Nephron progenitor cell (in vitro differentiated cells): ENCODE measurements around the gene PSMC1.
"Not testable (repeated sequence)": the region's sequence is repeated elsewhere in the genome, so short reads cannot be mapped to it uniquely, and the experiment has no call there.

Source experiments
- DNase-seq: peaks from one replicate; pipeline ENCODE4 v3.0.0; 2021
- H3K27ac Mint-ChIP-seq: 2 replicates; pipeline ENCODE4 v1.8.0; 2021; ENCODE audit warnings: mild to moderate bottlenecking, moderate library complexity, mixed read lengths
- H3K27me3 Mint-ChIP-seq: 2 replicates; pipeline ENCODE4 v1.8.0; 2021; ENCODE audit warnings: mild to moderate bottlenecking, low read depth, mixed read lengths; ENCODE audit not compliant: poor library complexity
- H3K36me3 Mint-ChIP-seq: 2 replicates; pipeline ENCODE4 v1.8.0; 2021; ENCODE audit warnings: low read depth, mixed read lengths
- H3K4me1 Mint-ChIP-seq: 2 replicates; pipeline ENCODE4 v1.8.0; 2021; ENCODE audit warnings: mixed read lengths
- H3K4me3 Mint-ChIP-seq: 2 replicates; pipeline ENCODE4 v1.8.0; 2021; ENCODE audit warnings: mild to moderate bottlenecking, moderate library complexity, mixed read lengths
- H3K9me3 Mint-ChIP-seq: 2 replicates; pipeline ENCODE4 v1.8.0; 2021; ENCODE audit warnings: mild to moderate bottlenecking, moderate library complexity, mixed read lengths
- CTCF ChIP-seq: fragments of 200-600 bp; sonication (generic); IDR thresholded peaks from 2 replicates; pipeline ENCODE4 v1.5.0; 2021; ENCODE audit warnings: antibody characterized with exemption

The PSMC1 gene

GRCh38 chr14:90256354-90257131 is at the start of gene PSMC1:
Gene PSMC1, plus strand, starts transcription at chr14:90256553. Its CDS starts 45 bp downstream, at chr14:90256598.
- DNase-seq, result peak; percentile 78
- H3K36me3 Mint-ChIP-seq, result peaks cover 42% of the 10 kb centered on the region
- peaks cover 30% of the 10 kb centered on the region for H3K4me1 Mint-ChIP-seq
- H3K27me3 Mint-ChIP-seq, result peaks cover 39% of the 10 kb centered on the region
- no peak for TF ChIP-seq CTCF
- H3K9me3 Mint-ChIP-seq, result peaks cover 10% of the 10 kb centered on the region
- H3K4me3 Mint-ChIP-seq, result peak within 1 kb of the TSS; percentile 99
- peak within 1 kb of the TSS; percentile 95 for H3K27ac Mint-ChIP-seq

- Mint-ChIP-seq H3K4me3 (no peak overlapping the region), H3K27me3 (peaks cover 14% of the 10 kb centered on the region), H3K36me3 (no peaks in the 10 kb centered on the region), H3K9me3 (peaks cover 32% of the 10 kb centered on the region), H3K4me1 (no peaks in the 10 kb centered on the region), H3K27ac (no peak overlapping the region)
- TF ChIP-seq CTCF, result no peak
- no peak for DNase-seq
Measured at GRCh38 chr14:90213099-90213748, 43.1 kb upstream of the PSMC1 start.

- Mint-ChIP-seq H3K27me3 (peaks cover 2% of the 10 kb centered on the region), H3K4me3 (no peak overlapping the region), H3K4me1 (no peaks in the 10 kb centered on the region), H3K27ac (no peak overlapping the region), H3K36me3 (no peaks in the 10 kb centered on the region), H3K9me3 (peaks cover 9% of the 10 kb centered on the region)
- TF ChIP-seq CTCF, result no peak
- no peak for DNase-seq
Measured at GRCh38 chr14:90228478-90228877, 27.9 kb upstream of the PSMC1 start.

- H3K9me3 Mint-ChIP-seq, H3K27ac Mint-ChIP-seq, H3K4me1 Mint-ChIP-seq, DNase-seq, H3K36me3 Mint-ChIP-seq, H3K27me3 Mint-ChIP-seq, H3K4me3 Mint-ChIP-seq: not testable (repeated sequence)
Measured at GRCh38 chr14:90229942-90230341, 26.4 kb upstream of the PSMC1 start.

GRCh38 chr14:90235179-90235976 is 21.0 kb upstream of the PSMC1 start:
- Mint-ChIP-seq H3K4me1 (no peaks in the 10 kb centered on the region), H3K27ac (no peak overlapping the region), H3K27me3 (peaks cover 12% of the 10 kb centered on the region), H3K9me3 (peaks cover 46% of the 10 kb centered on the region), H3K36me3 (peaks cover 12% of the 10 kb centered on the region), H3K4me3 (no peak overlapping the region)
- peak; percentile 98 for TF ChIP-seq CTCF
- DNase-seq, result peak; percentile 82

- Mint-ChIP-seq H3K36me3 (peaks cover 12% of the 10 kb centered on the region), H3K27ac (no peak overlapping the region), H3K4me1 (no peaks in the 10 kb centered on the region), H3K27me3 (peaks cover 23% of the 10 kb centered on the region), H3K9me3 (peaks cover 56% of the 10 kb centered on the region), H3K4me3 (no peak overlapping the region)
- TF ChIP-seq CTCF, result no peak
- peak; percentile 10 for DNase-seq
Measured at GRCh38 chr14:90239139-90239538, 17.2 kb upstream of the PSMC1 start.
